Measurements from ENCODE around the gene ZNF638.

DNA sequence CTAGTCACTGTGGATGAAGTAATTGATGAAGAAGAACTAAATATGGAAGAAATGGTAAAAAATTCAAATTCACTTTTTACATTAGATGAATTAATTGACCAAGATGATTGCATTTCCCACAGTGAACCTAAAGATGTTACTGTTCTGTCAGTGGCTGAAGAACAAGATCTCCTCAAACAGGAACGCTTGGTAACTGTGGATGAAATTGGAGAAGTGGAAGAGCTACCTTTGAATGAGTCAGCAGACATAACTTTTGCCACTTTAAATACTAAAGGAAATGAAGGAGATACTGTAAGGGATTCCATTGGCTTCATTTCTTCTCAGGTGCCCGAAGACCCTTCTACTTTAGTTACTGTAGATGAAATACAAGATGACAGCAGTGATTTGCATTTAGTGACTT, 95.1 kb downstream of the ZNF638 start:
- TF ChIP-seq, protein P1, sequence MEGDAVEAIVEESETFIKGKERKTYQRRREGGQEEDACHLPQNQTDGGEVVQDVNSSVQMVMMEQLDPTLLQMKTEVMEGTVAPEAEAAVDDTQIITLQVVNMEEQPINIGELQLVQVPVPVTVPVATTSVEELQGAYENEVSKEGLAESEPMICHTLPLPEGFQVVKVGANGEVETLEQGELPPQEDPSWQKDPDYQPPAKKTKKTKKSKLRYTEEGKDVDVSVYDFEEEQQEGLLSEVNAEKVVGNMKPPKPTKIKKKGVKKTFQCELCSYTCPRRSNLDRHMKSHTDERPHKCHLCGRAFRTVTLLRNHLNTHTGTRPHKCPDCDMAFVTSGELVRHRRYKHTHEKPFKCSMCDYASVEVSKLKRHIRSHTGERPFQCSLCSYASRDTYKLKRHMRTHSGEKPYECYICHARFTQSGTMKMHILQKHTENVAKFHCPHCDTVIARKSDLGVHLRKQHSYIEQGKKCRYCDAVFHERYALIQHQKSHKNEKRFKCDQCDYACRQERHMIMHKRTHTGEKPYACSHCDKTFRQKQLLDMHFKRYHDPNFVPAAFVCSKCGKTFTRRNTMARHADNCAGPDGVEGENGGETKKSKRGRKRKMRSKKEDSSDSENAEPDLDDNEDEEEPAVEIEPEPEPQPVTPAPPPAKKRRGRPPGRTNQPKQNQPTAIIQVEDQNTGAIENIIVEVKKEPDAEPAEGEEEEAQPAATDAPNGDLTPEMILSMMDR (IDR thresholded peaks at IDR 0.05) = no peak
- no peak for TF ChIP-seq ZFX (IDR thresholded peaks at IDR 0.05; ENCODE audit: borderline replicate concordance)
